Liver (tissue), 9 donors: ENCODE measurements around the gene SDSL. TPM values are rescaled to one million over a fixed set of nuclear protein-coding genes. Genes with fewer than 3 reads are reported as not detected.

ENCODE experiments used
- DNase-seq: peaks from one replicate; pipeline ENCODE4 v3.0.0-alpha.2; 2017; ENCODE audit warnings: low spot score
- H3K27ac ChIP-seq, 2 donors: one replicate each; pipeline ENCODE4 v1.7.0; 2013; ENCODE audit warnings: inconsistent platforms in 2 of 2, low read length in 2 of 2, control low read depth in 1 of 2, low read depth in 1 of 2, mild to moderate bottlenecking in 1 of 2
- H3K27me3 ChIP-seq, 4 donors: one replicate each; pipeline versions ENCODE4 v1.6.1 to v1.7.0; 2013; ENCODE audit warnings: low read length in 3 of 4, inconsistent platforms in 1 of 4, mild to moderate bottlenecking in 1 of 4, moderate library complexity in 1 of 4; ENCODE audit not compliant: control insufficient read depth in 4 of 4, insufficient read depth in 4 of 4
- H3K36me3 ChIP-seq, 4 donors: one replicate each; pipeline versions ENCODE4 v1.6.1 to v1.7.0; 2013; ENCODE audit warnings: low read length in 3 of 4, mild to moderate bottlenecking in 3 of 4, low read depth in 1 of 4, moderate library complexity in 1 of 4; ENCODE audit not compliant: control insufficient read depth in 4 of 4, insufficient read depth in 3 of 4
- H3K4me1 ChIP-seq, 4 donors: one replicate each; pipeline versions ENCODE4 v1.6.1 to v1.7.0; 2013; ENCODE audit warnings: low read length in 3 of 4, mild to moderate bottlenecking in 3 of 4, moderate library complexity in 1 of 4; ENCODE audit not compliant: control insufficient read depth in 4 of 4, insufficient read depth in 4 of 4
- H3K4me3 ChIP-seq, 3 donors: one replicate each; pipeline versions ENCODE4 v1.6.1 to v1.7.0; 2013; ENCODE audit warnings: low read length in 3 of 3, control low read depth in 1 of 3, low read depth in 1 of 3, mild to moderate bottlenecking in 1 of 3
- H3K9ac ChIP-seq, 2 donors: one replicate each; pipeline ENCODE4 v1.7.0; 2013; ENCODE audit warnings: low read length in 2 of 2, mild to moderate bottlenecking in 2 of 2, moderate library complexity in 2 of 2, control low read depth in 1 of 2, low read depth in 1 of 2
- H3K9me3 ChIP-seq, 4 donors: one replicate each; pipeline versions ENCODE4 v1.6.1 to v1.7.0; 2013; ENCODE audit warnings: low read length in 3 of 4; ENCODE audit not compliant: control insufficient read depth in 4 of 4
- CTCF ChIP-seq: fragments of 150-350 bp; IDR thresholded peaks from 2 replicates; pipeline ENCODE4 v1.5.1; 2017; ENCODE audit warnings: improper control_type of control experiment, low read depth, low read length; ENCODE audit not compliant: missing input control
- FOXA1 ChIP-seq: IDR thresholded peaks from 2 replicates; pipeline ENCODE4 v1.6.1; 2016; ENCODE audit warnings: antibody characterized with exemption
- HNF4G ChIP-seq: IDR thresholded peaks from 2 replicates; pipeline ENCODE4 v1.6.1; 2016; ENCODE audit warnings: antibody characterized with exemption
- JUND ChIP-seq, 2 donors: IDR thresholded peaks; 2 replicates each; pipeline ENCODE4 v1.6.1; 2016; ENCODE audit warnings: antibody characterized with exemption in 2 of 2
- NR2F2 ChIP-seq: IDR thresholded peaks from 2 replicates; pipeline ENCODE4 v1.6.1; 2016; ENCODE audit warnings: antibody characterized with exemption
- REST ChIP-seq: IDR thresholded peaks from 2 replicates; pipeline ENCODE4 v1.6.1; 2016; ENCODE audit warnings: antibody characterized with exemption, mild to moderate bottlenecking
- RXRA ChIP-seq, 2 donors: IDR thresholded peaks; 2 replicates each; pipeline ENCODE4 v1.6.1; 2017 to 2018; ENCODE audit warnings: antibody characterized with exemption in 2 of 2, mild to moderate bottlenecking in 1 of 2
- SP1 ChIP-seq: IDR thresholded peaks from 2 replicates; pipeline ENCODE4 v1.6.1; 2018; ENCODE audit warnings: antibody characterized with exemption, mild to moderate bottlenecking
- TAF1 ChIP-seq: conservative IDR thresholded peaks from 2 replicates; pipeline ENCODE4 v1.6.1; 2016; ENCODE audit warnings: antibody characterized with exemption, mild to moderate bottlenecking
- ZBTB33 ChIP-seq: IDR thresholded peaks from 2 replicates; pipeline ENCODE4 v1.6.1; 2016; ENCODE audit warnings: antibody characterized with exemption
- WGBS: extraction: QIAGEN DNeasy Blood & Tissue Kit; methylation state at CpG from one replicate; pipeline ENCODE4 v1.1.7; 2013; 5-methylcytosine and 5-hydroxymethylcytosine counted together
- polyA plus RNA-seq, 2 donors: library from polyadenylated mRNA; stranded (reverse) in 1 of 2; unstranded in 1 of 2; fragments of 200-250 nt in 1 of 2; fragments of >200 nt in 1 of 2; fragmentation: Nextera tagmentation in 1 of 2; extraction: Ambion mirVana in 1 of 2; gene quantifications; one replicate each; pipeline versions ENCODE4 v1.2.1 to v1.2.3, GENCODE V29; 2013 to 2015
- total RNA-seq, 2 donors: library from RNA; depleted of rRNA; stranded (reverse); fragments of >200 nt; gene quantifications; one replicate each; pipeline ENCODE4 v1.2.3, GENCODE V29; 2014
- donor health status: healthy.
- donor health status: healthy.
- donor health status: healthy.
- donor health status: healthy.
- donor health status: healthy.

The SDSL gene
- total and polyA plus RNA-seq, 4 donors: 22.4 to 93.1 (median 33.7) TPM

GRCh38 chr12:113386866-113387566 lies 35.2 kb upstream of the SDSL start (continued):
- no peak for TF ChIP-seq REST
- TF ChIP-seq CTCF: no peak

- Histone ChIP-seq H3K4me3 (no peak overlapping the region), H3K9me3 (no peaks in the 10 kb centered on the region), H3K4me1 (peaks cover 0 to 2% (median 0%) of the 10 kb centered on the region in 4 donors), H3K27me3 (no peaks in the 10 kb centered on the region), H3K36me3 (peaks cover 0 to 34% (median 11%) of the 10 kb centered on the region in 4 donors), H3K9ac (no peak overlapping the region), H3K27ac (no peak overlapping the region)
- 94% methylated on average over 11 of the region's 11 CpGs for WGBS
- DNase-seq: no peak
- no peak for TF ChIP-seq CTCF
- no peak for TF ChIP-seq JUND (IDR thresholded peaks at IDR 0.05)
- TF ChIP-seq FOXA1: no peak
- no peak for TF ChIP-seq ZBTB33
- no peak for TF ChIP-seq TAF1
- TF ChIP-seq NR2F2: no peak
- no peak for TF ChIP-seq HNF4G
- TF ChIP-seq SP1: no peak
- TF ChIP-seq REST: no peak
- TF ChIP-seq RXRA (IDR thresholded peaks at IDR 0.05): no peak
Measured at GRCh38 chr12:113387631-113388030, 34.5 kb upstream of the SDSL start.
